HG03460 (cell line): ENCODE data around the gene MYO9B.

Experiments
- ATAC-seq: cut with Tn5 transposase; IDR thresholded peaks from one replicate; pipeline ENCODE4 v1.9.1; 2021; ENCODE audit not compliant: unreplicated experiment

Gene MYO9B

DNA sequence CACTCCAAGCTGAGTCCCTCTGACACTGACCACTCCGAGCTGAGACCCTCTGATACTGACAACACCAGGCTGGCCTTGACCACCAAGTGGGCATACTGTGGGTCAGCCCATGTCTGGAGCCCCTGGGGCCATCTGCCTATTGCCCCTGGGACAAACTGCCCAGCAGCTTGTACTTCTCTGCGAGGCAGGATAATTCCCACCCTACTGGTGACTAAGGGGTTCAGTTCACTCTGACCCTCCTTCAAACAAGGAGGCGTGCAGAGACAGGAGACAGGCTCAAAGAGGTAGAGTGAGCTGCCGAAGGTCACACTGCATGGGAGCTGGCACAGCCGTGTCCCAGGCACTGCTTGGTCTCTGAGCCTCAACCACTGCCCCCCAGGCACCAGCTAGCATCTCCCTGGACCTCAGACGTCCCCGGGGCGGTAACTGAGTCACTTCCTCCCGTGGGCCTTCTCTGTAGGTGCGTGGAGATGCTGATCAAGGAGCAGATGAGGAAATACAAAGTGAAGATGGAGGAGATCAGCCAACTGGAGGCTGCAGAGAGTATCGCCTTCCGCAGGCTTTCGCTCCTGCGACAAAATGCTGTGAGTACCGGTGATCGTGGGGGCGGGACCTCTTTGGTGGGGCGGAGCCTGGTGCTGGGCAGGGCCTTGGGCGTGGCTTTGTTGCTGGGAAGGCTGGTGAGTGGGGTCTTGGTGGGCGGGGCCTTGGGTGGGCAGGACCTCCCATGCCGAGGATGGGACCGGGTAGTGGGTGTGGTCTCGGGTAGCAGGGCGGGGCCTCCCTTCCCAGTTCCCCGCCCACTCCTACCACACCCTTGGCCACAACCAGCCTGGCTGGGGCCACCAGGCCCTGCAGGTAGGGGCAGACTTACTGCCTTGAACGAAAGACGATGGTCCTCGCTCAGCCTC, 133.8 kb downstream of the MYO9B start:
- no peak for ATAC-seq

DNA sequence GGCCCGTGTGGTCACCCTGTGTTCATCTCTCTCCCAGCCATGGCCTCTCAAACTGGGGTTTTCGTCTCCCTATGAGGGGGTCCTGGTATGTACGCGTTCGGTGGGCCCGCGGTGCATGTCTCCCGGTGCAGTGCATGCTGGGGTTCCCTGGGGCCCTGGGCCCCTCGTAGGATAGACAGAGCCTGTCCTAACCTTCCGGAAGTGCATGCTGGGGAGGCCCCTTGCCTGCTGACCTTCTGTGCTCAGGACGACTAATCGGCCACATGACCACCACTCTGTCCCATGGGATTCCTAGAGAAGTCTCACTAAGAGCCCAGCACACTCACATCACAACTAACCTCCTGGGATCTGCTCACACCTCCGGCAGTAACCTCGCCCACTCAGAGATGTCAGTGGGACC, 134.7 kb downstream of the MYO9B start:
- no peak for ATAC-seq

DNA sequence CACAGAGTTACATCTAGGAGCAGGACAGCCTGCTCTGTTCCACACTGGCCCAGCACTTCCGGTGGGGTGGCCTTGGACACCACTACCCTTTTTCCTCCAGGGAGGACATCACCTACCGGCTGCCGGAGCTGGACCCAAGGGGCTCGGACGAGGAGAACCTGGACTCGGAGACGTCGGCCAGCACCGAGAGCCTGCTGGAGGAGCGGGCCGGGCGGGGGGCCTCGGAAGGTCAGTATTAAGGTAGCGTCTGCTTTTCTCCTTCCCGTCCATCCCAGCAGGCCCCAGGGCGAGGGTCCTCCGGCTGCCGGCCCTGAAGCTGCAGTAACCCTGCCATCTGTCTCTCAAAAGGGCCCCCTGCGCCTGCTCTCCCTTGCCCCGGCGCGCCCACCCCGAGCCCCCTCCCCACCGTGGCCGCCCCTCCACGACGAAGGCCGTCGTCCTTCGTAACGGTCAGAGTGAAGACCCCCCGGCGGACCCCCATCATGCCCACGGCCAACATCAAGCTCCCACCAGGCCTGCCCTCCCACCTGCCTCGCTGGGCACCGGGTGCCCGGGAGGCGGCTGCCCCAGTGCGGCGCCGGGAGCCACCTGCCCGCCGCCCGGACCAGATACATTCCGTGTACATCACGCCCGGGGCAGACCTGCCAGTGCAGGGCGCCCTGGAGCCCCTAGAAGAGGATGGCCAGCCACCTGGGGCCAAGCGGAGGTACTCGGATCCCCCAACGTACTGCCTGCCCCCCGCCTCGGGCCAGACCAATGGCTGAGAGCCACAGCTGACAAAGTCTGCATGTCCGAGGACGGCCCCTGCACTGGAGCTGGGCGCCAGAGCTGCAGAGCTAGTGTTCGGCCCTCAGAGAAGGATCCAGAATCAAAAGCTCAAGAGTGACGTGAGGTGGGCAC, 136.2 kb downstream of the MYO9B start:
- ATAC-seq: no peak

DNA sequence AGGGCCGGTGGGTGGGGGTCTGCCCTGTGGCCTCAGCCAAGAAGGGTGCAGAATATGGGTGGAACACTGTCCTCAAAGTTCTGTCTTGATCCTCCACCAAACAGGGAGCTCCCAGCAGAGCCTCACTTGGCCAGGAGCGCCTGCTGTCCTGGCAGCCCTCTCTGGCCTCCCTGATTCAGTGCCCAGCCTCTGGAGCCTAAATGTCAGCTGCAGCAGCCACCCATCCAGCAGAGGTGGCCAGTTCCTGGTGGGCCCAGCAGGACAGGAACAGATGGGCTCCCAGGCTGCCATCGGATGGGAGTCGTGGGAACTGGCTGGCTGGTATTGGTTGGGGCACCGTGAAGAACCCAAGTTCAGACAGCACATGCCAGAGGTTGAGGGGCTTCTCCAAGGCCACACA, 137.8 kb downstream of the MYO9B start:
- no peak for ATAC-seq

DNA sequence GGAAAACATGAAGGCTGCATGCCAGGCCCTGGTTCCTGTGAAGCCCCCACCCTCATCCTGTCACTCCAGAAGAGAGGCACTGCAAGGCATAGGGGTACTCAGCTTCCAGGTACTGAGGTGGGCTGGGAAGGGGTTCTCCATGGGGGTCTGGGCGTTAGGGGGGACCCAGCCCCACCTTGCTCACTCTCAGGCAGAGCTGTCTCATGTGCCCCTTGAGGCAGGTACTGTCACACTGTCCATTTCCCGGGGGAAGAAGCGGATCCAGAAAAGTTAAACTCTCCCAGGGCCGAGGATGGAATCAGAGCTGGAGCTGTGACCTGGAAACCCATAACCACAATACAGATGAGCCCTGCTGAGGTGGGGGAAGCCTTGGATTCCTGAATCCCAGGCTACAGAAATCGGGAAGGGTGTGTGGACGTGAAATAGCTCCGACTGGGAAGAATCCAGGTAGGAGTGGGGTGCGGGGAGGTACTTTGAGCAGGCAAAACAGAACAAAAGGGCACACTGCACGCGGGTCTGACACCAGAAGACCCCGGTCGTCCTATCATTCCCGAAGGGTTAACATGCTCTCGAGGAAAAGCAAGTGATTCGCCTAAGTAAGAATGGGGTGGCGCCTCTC, 139.0 kb downstream of the MYO9B start:
- no peak for ATAC-seq

DNA sequence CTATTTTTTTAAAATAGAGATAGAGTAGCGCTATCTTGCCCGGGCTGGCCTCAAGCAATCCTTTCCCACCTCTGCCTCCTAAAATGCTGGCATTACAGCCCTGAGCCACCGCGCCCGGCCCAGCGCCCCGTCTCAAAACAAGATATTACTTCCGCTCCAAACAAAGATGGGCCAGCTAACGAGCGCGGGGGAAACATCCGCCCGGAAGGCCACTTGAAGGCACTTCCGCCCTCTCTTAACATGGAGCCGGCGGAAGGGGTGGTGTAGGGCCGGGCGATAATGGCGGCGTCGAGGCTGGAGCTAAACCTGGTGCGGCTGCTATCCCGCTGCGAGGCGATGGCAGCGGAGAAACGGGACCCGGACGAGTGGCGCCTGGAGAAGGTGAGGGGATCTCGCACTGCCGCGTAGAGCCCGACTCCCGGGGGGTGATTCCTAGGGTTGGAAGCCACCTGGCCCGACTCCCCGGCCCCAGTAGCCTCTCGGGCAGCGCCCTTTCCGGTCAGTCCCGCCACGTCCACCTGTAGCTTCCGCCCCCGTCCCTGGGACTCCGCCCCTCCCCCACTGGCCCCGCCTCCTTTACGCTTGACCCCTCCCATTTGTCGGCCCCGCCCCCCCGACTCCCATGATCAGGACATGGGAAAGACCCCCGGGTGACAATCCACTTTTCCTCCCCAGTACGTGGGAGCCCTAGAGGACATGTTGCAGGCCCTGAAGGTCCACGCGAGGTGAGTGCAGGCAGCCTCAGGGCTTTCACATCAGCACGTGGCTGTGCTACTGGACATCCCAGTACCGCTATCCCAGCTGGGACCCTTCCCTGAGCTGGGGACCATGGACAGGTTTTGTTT, 139.8 kb downstream of the MYO9B start, which contains the start of gene USE1:
Gene USE1, plus strand, starts transcription at position 231 of the 845 bp plus-strand sequence. Its CDS starts 49 bp downstream, at position 280.
- peak; percentile 80 for ATAC-seq

DNA sequence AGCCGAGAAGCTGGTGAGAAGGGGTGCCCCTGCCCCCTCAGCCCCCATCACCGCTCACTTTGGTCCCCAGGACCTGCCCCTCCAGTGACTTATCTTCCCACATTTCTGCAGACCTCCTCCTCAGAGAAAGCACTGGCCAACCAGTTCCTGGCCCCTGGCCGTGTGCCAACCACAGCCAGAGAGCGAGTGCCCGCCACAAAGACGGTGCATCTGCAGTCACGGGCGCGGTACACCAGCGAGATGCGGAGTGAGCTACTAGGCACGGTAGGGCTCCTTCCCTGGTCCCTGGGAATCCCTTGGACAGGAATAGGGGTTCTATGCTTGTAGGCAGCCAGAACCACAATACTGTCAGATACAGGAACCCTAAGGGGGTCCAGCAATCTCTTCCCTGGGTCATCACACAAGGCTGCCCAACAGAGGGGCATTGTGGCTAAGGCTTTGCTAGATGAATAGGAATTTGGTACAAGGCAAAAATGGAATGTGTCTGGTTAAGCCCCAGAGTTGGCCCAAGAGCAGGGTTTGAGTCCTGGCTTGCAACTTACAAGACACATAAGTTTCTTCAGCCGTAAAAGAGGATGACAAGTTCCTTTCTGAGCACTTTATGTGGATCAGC, 140.6 kb downstream of the MYO9B start:
- no peak for ATAC-seq

DNA sequence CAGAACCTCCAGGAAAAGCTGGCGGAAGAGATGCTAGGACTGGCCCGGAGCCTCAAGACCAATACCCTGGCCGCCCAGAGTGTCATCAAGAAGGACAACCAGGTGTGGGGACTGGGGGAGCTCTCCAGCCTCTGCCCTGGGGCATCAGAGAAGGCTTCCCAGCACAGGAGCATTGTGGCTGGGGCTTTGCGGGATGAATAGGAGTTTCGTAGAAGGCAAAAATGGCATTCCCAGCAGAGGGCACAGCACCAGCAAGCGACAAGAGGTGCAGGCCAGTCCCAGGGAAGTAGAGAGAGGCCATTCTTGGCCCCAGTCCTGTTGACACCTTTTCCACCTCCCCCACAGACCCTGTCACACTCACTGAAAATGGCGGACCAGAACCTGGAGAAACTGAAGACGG, 143.7 kb downstream of the MYO9B start:
- no peak for ATAC-seq

DNA sequence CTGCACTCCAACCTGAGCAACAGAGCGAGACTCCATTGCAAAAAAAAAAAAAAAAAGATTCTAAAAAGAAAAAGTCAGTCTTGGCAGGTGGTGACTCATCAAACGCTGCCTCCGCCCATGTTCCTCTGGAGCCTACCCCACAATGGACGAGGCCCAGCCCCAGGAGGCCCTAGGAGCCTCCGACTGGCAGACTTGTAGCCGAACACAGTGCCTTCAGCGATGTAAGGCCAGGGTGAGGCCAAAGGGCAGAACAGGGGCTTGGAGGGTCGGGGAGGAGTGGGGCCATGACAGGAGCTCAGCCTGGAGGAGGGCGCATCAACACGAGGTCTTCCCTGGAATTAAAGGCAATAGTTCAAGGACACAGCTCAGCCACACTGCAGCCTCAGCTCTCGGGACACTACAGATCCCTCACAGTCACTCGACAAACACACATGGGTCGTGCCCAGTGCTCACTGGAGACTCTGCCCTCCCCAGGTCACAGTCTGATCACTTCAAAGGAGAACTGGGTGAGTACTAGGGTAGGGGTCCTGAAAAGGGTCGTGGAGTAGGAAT, 144.7 kb downstream of the MYO9B start:
- ATAC-seq: no peak

DNA sequence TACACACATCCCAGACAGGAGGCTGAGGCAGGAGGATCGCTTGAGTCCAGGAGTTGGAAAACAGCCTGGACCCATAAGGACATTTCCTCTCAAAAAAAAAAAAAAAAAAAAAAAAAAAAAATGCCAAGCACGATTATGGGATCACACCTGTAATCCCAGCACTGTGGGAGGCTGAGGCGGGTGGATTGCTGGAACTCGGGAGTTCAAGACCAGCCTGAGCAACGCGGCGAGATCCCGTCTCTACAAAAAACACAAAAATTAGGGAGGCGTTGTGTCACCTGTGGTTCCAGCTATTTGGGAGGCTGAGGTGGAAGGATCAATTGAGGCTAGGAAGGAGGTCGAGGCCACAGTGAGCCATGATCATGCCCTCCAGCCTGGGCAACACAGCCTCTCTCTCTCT, 149.5 kb downstream of the MYO9B start:
- no peak for ATAC-seq

DNA sequence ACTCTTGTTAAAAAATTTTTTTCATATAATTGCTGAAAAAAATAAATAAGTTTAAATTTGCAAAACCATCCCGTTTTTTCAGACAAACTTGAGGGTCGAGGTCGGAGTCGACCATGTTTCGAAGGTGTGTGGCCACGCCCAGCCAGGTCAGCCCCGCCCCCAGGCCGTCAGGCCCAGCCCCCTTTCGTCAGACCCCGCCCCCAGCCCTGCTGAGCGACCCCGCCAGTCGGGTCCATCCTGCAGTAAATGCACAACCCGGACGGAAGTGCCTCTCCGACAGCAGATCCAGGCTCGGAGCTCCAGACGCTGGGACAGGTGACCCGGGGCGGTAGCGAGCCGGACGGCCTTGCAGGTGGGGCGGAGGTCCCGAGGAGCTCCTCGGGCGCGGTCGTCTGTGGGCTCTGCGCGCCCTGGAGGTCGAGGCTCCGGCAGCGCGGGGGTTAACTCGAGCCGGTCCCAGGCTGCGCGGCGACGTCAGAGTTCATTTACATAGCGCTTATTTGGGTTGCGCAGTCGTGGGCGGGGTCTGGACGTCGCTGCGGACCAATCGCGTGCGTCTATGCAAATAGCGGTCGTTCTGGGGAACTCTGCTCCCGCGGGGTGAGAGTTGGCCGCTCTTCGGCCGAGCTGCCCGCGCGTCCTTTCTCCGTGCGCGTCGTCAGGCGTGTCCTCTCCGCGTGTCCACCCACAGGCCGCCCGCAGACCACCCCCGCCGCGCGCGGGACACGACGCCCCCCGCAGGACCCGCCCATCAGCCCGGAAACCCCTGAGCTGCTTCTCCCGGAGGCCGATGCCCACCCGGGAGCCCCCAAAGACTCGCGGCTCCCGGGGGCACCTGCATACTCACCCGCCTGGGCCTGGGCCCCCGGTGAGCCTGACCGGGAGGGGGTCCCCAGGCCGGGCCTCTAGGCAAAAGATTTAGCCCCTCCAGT, 150.7 kb downstream of the MYO9B start, which contains the start of gene OCEL1:
Gene OCEL1, plus strand, starts transcription at position 225 of the 932 bp plus-strand sequence. Its CDS starts 22 bp downstream, at position 247.
- peak; percentile 87 for ATAC-seq

DNA sequence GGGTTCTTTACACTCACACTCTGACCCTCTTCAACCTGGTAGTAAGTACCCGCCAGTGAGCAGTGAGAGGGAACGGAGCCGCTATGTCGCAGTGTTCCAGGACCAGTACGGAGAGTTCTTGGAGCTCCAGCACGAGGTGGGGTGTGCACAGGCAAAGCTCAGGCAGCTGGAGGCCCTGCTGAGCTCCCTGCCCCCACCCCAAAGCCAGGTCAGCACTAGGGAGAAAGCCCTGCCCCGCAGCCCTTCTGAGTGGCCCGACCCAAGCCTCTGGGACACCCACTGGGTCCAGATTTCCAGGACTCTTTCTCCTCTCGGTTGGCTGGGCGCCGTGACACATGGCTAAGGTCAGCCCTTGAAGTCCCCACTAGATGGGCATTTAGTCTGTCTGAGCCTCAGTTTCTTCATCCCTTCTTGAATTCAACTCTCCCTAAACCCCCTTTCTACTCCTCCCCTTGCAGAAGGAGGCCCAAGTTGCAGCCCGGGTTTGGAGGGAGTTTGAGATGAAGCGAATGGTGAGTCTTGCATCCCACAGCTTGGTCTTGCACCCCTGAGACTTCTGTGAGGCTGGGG, 152.3 kb downstream of the MYO9B start:
- ATAC-seq: no peak

DNA sequence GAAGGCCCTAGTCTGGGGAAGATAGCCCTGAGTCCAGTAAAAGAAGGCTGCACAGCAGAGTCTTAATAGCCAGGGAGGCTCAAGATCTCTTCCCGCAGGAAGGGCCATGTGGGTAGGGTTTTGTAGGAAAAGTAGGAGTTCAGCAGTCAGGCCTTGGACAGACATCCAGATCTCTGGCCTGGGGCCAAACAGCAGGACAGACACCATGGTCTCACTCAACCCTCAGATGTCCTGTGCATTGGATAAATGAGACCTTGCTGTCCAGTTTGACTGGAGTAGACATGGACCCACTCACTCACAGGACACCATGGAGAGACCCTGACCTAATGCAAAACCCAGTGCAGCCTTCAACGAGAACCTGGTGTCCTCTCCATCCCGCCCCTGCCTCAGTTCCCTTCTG, 154.3 kb downstream of the MYO9B start:
- ATAC-seq: no peak

DNA sequence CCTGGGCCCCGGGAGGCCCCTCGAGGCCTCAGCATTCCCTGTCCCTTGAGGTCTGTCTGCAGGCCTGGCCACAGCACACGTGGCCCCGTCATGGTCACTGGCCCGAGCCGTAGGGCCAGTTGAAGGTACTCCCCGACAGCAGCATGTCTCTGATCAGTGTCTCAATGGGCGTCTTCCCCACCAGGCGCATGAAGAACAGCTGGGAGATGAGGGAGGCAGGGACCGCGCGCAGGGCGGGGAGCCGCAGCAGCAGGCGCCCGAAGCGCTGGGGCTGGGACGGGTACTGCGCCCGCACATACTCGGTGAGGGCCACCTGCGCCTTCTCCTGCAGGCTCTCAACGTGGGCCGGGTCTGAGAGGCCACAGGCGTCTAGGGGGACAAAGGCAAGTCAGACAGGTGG, 156.7 kb downstream of the MYO9B start:
- ATAC-seq: no peak

DNA sequence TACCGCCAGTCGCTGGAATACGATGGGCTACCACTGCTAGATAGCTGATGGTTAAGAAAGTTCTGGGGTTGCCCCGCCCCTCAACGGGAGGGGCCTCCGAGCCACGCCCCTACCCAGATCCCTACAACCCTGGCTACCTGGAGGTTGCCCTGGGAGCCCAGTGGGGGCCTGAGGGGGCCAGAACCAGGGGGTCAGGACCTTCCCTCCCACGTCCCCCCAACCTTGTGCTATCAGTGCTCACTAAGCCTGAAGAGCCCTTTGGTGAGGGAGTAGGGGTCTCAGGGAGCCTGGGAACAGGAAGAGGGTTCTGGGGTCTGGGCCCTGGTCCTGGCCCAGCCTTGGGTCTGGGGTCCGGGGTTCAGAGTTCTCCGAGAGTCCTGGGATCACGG, 159.3 kb downstream of the MYO9B start:
- ATAC-seq: peak; percentile 58

DNA sequence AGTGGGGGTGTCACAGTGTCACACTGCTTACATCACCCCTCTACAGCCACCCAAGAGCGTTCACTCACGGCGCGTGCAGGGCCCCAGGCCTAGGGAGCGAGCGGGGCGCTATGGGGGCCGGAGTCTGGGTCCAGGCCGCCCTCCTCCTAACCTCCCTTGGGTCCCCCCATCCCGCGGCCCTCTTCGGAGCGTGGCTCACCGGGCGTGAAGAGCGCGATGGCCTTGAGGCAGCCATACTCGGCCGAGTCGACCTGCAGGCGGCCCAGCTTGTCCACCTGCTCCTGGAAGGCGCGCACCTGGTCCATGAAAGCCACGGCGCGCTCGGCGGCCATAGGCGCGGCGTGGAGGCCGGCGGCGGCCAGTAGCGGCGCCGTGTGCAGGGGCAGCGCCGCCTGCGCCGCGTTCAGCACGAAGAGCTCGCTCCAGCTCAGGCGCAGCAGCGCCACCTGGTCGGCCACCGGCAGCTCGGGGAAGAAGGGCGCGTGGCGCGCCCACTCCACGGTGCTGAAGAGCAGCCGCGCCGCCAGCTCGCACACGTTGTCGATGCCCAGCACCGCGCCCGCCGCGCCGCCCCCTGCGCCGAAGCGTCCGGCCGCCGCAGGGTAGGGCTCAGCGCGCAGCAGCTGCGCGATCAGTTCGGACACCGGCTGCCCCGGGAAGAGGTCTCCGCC, 159.9 kb downstream of the MYO9B start:
- peak; percentile 63 for ATAC-seq

DNA sequence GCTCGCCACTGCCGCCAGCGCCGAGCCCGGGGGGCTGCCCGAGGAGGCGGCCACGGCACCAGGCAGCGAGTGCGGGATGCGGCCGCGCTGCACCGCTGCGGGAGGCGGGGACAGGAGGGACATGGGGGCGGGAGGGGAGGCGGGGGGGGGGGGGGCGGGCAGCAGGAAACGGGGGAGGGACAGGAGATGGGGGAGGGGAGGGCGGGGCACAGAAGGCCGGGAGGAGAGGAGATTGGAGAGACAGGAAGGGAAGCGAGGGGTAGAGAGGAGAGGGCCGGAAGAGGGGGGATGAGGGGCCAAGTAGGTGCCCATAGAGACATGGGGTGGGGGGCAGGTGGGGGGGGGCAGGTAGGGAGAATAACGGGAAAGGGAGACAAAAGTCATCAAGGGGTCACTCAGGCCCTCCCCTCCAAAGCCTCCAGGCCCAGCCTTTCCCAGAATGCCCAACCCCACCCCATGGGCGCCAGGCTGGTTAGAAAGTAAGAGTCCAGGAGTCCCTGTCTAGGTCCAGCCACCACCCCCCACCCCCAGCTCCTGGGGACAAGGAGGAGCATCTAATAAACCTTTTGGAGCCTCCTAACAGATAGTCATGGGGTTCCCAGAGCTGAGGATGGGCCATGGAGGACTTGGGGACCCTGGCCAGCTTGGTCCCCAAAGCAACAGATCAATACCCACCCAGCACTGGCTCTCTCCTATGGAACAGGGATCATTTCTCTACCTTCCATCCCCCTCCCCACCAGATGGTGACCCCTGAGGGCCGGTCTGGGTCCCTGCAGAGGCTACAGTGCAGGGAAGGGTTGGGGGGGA, 160.6 kb downstream of the MYO9B start:
- ATAC-seq: no peak
